Effector memory CD4-positive, alpha-beta T cell (primary cell): ENCODE results near the gene ACSL6.
"Not testable (repeated sequence)": the region's sequence is repeated elsewhere in the genome, so short reads cannot be mapped to it uniquely, and the experiment has no call there.

ENCODE experiments used
- DNase-seq, 3 donors: peaks; one replicate each; pipeline ENCODE4 v3.0.0-alpha.2; 2020
- H3K27ac ChIP-seq: 2 replicates; pipeline ENCODE4 v1.7.0; 2013; ENCODE audit warnings: mild to moderate bottlenecking, low read length, moderate library complexity; ENCODE audit not compliant: insufficient read depth, poor library complexity, severe bottlenecking
- H3K27me3 ChIP-seq: replicated peaks from 2 replicates; pipeline ENCODE4 v1.7.0; 2013; ENCODE audit warnings: mild to moderate bottlenecking, low read length; ENCODE audit not compliant: insufficient read depth, control insufficient read depth, poor library complexity, severe bottlenecking
- H3K36me3 ChIP-seq: 2 replicates; pipeline ENCODE4 v1.7.0; 2013; ENCODE audit warnings: mild to moderate bottlenecking, low read length, moderate library complexity; ENCODE audit not compliant: control insufficient read depth, insufficient read depth
- H3K4me1 ChIP-seq: 2 replicates; pipeline ENCODE4 v1.7.0; 2013; ENCODE audit warnings: low read length, mild to moderate bottlenecking; ENCODE audit not compliant: control insufficient read depth, insufficient read depth, poor library complexity, severe bottlenecking
- H3K4me3 ChIP-seq: 2 replicates; pipeline ENCODE4 v1.7.0; 2013; ENCODE audit warnings: low read length, low read depth, mild to moderate bottlenecking; ENCODE audit not compliant: insufficient read depth, poor library complexity, severe bottlenecking
- H3K9me3 ChIP-seq: 2 replicates; pipeline ENCODE4 v1.7.0; 2013; ENCODE audit warnings: mild to moderate bottlenecking, low read length, moderate library complexity; ENCODE audit not compliant: control insufficient read depth

The ACSL6 gene

GRCh38 chr5:131906668-131907067 lies 104.8 kb downstream of the ACSL6 start:
- Histone ChIP-seq H3K27ac (no peak overlapping the region), H3K36me3 (no peaks in the 10 kb centered on the region), H3K27me3 (no peaks in the 10 kb centered on the region)

GRCh38 chr5:131902266-131902665 lies 109.2 kb downstream of the ACSL6 start:
- H3K9me3 ChIP-seq, H3K4me1 ChIP-seq, H3K4me3 ChIP-seq, H3K27ac ChIP-seq, H3K36me3 ChIP-seq, H3K27me3 ChIP-seq, DNase-seq: not testable (repeated sequence)

More at GRCh38 chr5:131906668-131907067, 104.8 kb downstream of the ACSL6 start:
- Histone ChIP-seq H3K4me1 (peaks cover 4% of the 10 kb centered on the region), H3K9me3 (no peaks in the 10 kb centered on the region), H3K4me3 (no peak overlapping the region)
- no peak for DNase-seq
